A549 (cell line): Measurements from ENCODE around the gene CDYL. TPM values are rescaled to one million over a fixed set of nuclear protein-coding genes. Genes with fewer than 3 reads are reported as not detected.

ENCODE experiments used
- ATAC-seq, 2 experiments: fragments of 200-7000 bp in 1 of 2; fragments of >200 bp in 1 of 2; cut with Nextera tagmentation in 1 of 2; cut with Tn5 transposase in 1 of 2; 3 replicates each; pipeline versions ENCODE4 v1.8.0 to v1.9.1; 2018 to 2020; ENCODE audit warnings: mild to moderate bottlenecking in 1 of 2, moderate library complexity in 1 of 2
- CTCF ChIA-PET: fragments of 300-600 bp; sonication (Branson Sonifier 250); formaldehyde crosslinking; extraction: SDS; loops from one replicate; lab custom pipeline; 2021; ENCODE audit warnings: antibody characterized with exemption, inconsistent platforms; lab: Yijun Ruan, JAX
- POLR2A ChIA-PET: fragments of 350-600 bp; formaldehyde crosslinking; extraction: SDS; loops from one replicate; lab custom pipeline; 2021; ENCODE audit warnings: antibody characterized with exemption, inconsistent platforms; lab: Yijun Ruan, JAX
- DNase-seq, 2 experiments: peaks; one replicate each; pipeline versions ENCODE4 v3.0.0 to v3.0.0-alpha.2; 2011 to 2016; ENCODE audit warnings: low read depth in 1 of 2, low spot score in 1 of 2
- FAIRE-seq: peaks from 2 replicates; lab custom pipeline; 2011; peaks lifted over from hg19 to GRCh38; lab: Jason Lieb, UNC
- H3K27ac ChIP-seq, 2 experiments: fragments of >200 bp; sonication (Bioruptor Twin); formaldehyde crosslinking; 3 replicates each; pipeline ENCODE4 v1.5.1; 2016 to 2017
- H3K4me1 ChIP-seq: fragments of >200 bp; sonication (Bioruptor Twin); formaldehyde crosslinking; 3 replicates; pipeline ENCODE4 v1.6.1; 2016
- H3K4me2 ChIP-seq: fragments of >200 bp; sonication (Bioruptor Twin); formaldehyde crosslinking; 3 replicates; pipeline ENCODE4 v1.6.1; 2016
- H3K4me3 ChIP-seq: fragments of >200 bp; sonication (Bioruptor Twin); formaldehyde crosslinking; 3 replicates; pipeline ENCODE4 v1.5.1; 2016
- H3K9me3 ChIP-seq: fragments of >200 bp; sonication (Bioruptor Twin); formaldehyde crosslinking; 3 replicates; pipeline ENCODE4 v1.6.1; 2016
- BCL3 ChIP-seq: fragments of >200 bp; sonication (Bioruptor Twin); formaldehyde crosslinking; IDR thresholded peaks from 3 replicates; pipeline ENCODE4 v1.6.1; 2016
- CTCF ChIP-seq: fragments of >200 bp; sonication (Bioruptor Twin); formaldehyde crosslinking; IDR thresholded peaks from 3 replicates; pipeline ENCODE4 v1.5.1; 2016
- EHF ChIP-seq: fragments of 250-450 bp; sonication (Bioruptor Pico); IDR thresholded peaks from 2 replicates; pipeline ENCODE4 v1.5.0; 2020; ENCODE audit warnings: mild to moderate bottlenecking
- EP300 ChIP-seq, 2 experiments: fragments of >200 bp; sonication (Bioruptor Twin); formaldehyde crosslinking; IDR thresholded peaks; 2 replicates in 1 of 2; 3 replicates in 1 of 2; pipeline ENCODE4 v1.6.1; 2016 to 2017
- ESRRA ChIP-seq: fragments of 150-350 bp; IDR thresholded peaks from 2 replicates; pipeline ENCODE4 v1.6.1; 2014; ENCODE audit warnings: mild to moderate bottlenecking, low read length, borderline replicate concordance
- FOSL2 ChIP-seq, 2 experiments: fragments of 450-650 bp in 1 of 2; fragments of >200 bp in 1 of 2; sonication (Bioruptor Twin) in 1 of 2; formaldehyde crosslinking; IDR thresholded peaks; 2 replicates each; pipeline versions ENCODE4 v1.5.0 to v1.6.1; 2016 to 2020; ENCODE audit warnings: mild to moderate bottlenecking in 1 of 2, moderate library complexity in 1 of 2
- HEYL ChIP-seq: fragments of 250-450 bp; sonication (Bioruptor Pico); IDR thresholded peaks from 2 replicates; pipeline ENCODE4 v1.8.0; 2021; ENCODE audit warnings: mild to moderate bottlenecking, moderate library complexity
- HOXB5 ChIP-seq: fragments of 250-450 bp; sonication (Bioruptor Pico); IDR thresholded peaks from 2 replicates; pipeline ENCODE4 v1.5.0; 2020; ENCODE audit warnings: mild to moderate bottlenecking, moderate library complexity
- KDM1A ChIP-seq: fragments of 200-600 bp; sonication (generic); IDR thresholded peaks from 2 replicates; pipeline ENCODE4 v1.6.1; 2016; ENCODE audit warnings: low read depth, mild to moderate bottlenecking
- KDM5A ChIP-seq: fragments of 200-600 bp; sonication (generic); IDR thresholded peaks from 2 replicates; pipeline ENCODE4 v1.6.1; 2016; ENCODE audit warnings: antibody characterized with exemption, mild to moderate bottlenecking
- MAX ChIP-seq: IDR thresholded peaks from 2 replicates; pipeline ENCODE4 v1.6.1; 2012
- NPAS2 ChIP-seq: fragments of 250-450 bp; sonication (Bioruptor Pico); IDR thresholded peaks from 2 replicates; pipeline ENCODE4 v1.8.0; 2022; ENCODE audit warnings: mild to moderate bottlenecking, moderate library complexity, borderline replicate concordance
- PHF8 ChIP-seq: fragments of 200-600 bp; sonication (generic); IDR thresholded peaks from 2 replicates; pipeline ENCODE4 v1.6.1; 2016; ENCODE audit warnings: low read depth, mild to moderate bottlenecking, antibody characterized with exemption, moderate library complexity, borderline replicate concordance
- POLR2AphosphoS2 ChIP-seq: conservative IDR thresholded peaks from 2 replicates; pipeline ENCODE4 v1.6.1; 2012; ENCODE audit warnings: low read length, improper control_type of control experiment, inconsistent platforms
- RAD21 ChIP-seq, 2 experiments: fragments of >200 bp in 1 of 2; sonication (Bioruptor Twin) in 1 of 2; formaldehyde crosslinking in 1 of 2; IDR thresholded peaks in 1 of 2; conservative IDR thresholded peaks in 1 of 2; 2 replicates in 1 of 2; 3 replicates in 1 of 2; pipeline ENCODE4 v1.6.1; 2012 to 2018; ENCODE audit warnings: inconsistent platforms in 1 of 2
- RCOR1 ChIP-seq: fragments of 150-350 bp; IDR thresholded peaks from 2 replicates; pipeline ENCODE4 v1.6.1; 2014; ENCODE audit warnings: antibody characterized with exemption, low read length, low read depth
- REST ChIP-seq: fragments of 200-600 bp; sonication (generic); IDR thresholded peaks from 2 replicates; pipeline ENCODE4 v1.6.1; 2016; ENCODE audit warnings: antibody characterized with exemption, mild to moderate bottlenecking, moderate library complexity
- RFX5 ChIP-seq: fragments of 450-650 bp; IDR thresholded peaks from 2 replicates; pipeline ENCODE4 v1.7.1; 2014; ENCODE audit warnings: antibody characterized with exemption, mild to moderate bottlenecking, moderate library complexity
- SMC3 ChIP-seq: fragments of >200 bp; sonication (Bioruptor Twin); formaldehyde crosslinking; IDR thresholded peaks from 3 replicates; pipeline ENCODE4 v1.6.1; 2018; ENCODE audit warnings: inconsistent platforms
- TFCP2L1 ChIP-seq: fragments of 250-450 bp; sonication (Bioruptor Pico); IDR thresholded peaks from 2 replicates; pipeline ENCODE4 v1.5.0; 2021; ENCODE audit warnings: mild to moderate bottlenecking
- WGBS: methylation state at CpG from one replicate; pipeline ENCODE4 v1.1.6; 2017; ENCODE audit errors: missing lambda C conversion rate; 5-methylcytosine and 5-hydroxymethylcytosine counted together
- polyA plus RNA-seq, 4 experiments: library from polyadenylated mRNA; depleted of rRNA in 3 of 4; stranded (reverse); fragments of >200 nt; fragmentation: RNase III in 1 of 4; extraction: RNeasy Plus Mini Kit Qiagen cat#74134 plus additional on column Dnase treatment in 1 of 4; gene quantifications; 2 replicates in 3 of 4; 3 replicates in 1 of 4; pipeline ENCODE4 v1.2.3, GENCODE V29; 2011 to 2017

Gene CDYL
- polyA plus RNA-seq, 2 of the 4 experiments (the other 2 are of a cell fraction): 18.6 to 42.7 TPM

- H3K4me1 ChIP-seq: no peaks in the 10 kb centered on the region
- no peak for TF ChIP-seq EHF (CRISPR knock-in tag)
- no peak for TF ChIP-seq MAX
- TF ChIP-seq FOSL2 (IDR thresholded peaks at IDR 0.05): no peak
- TF ChIP-seq FOSL2 (CRISPR knock-in tag; IDR thresholded peaks at IDR 0.05): no peak
- TF ChIP-seq POLR2AphosphoS2: no peak
- TF ChIP-seq ESRRA: no peak
- TF ChIP-seq CTCF: no peak
- no peak for TF ChIP-seq TFCP2L1 (CRISPR knock-in tag)
- TF ChIP-seq KDM5A: no peak
- TF ChIP-seq KDM1A: no peak
- TF ChIP-seq RFX5: no peak
- TF ChIP-seq RAD21 (conservative IDR thresholded peaks at IDR 0.05 in 1 of 2, IDR thresholded peaks at IDR 0.05 in 1 of 2): no peak
- TF ChIP-seq HEYL (CRISPR knock-in tag): no peak
- TF ChIP-seq REST: no peak
- TF ChIP-seq PHF8: no peak
- no peak for TF ChIP-seq BCL3
- no peak for TF ChIP-seq RCOR1
- TF ChIP-seq NPAS2 (CRISPR knock-in tag): no peak
- no peak for TF ChIP-seq SMC3
- no peak for TF ChIP-seq HOXB5 (CRISPR knock-in tag)
- TF ChIP-seq EP300 (IDR thresholded peaks at IDR 0.05): no peak
- TF ChIP-seq, all 56 proteins: peak for 0
- CTCF ChIA-PET: interaction anchor here (0.7 kb wide), 1 partner anchor 17 kb away, joined by 3 read pairs; no protein-coding TSS in a partner anchor
- 90% methylated on average over 11 of the region's 11 CpGs for WGBS
- no peak overlapping the region for H3K4me3 ChIP-seq
- no peak overlapping the region for H3K27ac ChIP-seq
- H3K4me2 ChIP-seq: no peak overlapping the region
- H3K9me3 ChIP-seq: no peaks in the 10 kb centered on the region
- DNase-seq (no peak), FAIRE-seq (no peak), ATAC-seq (no peak)
- POLR2A ChIA-PET: no interaction called here
Measured at GRCh38 chr6:4899249-4900034, 123.2 kb downstream of the CDYL start.
